HepG2 (cell line): ENCODE measurements around the gene C11orf68. TPM values are rescaled to one million over a fixed set of nuclear protein-coding genes. Genes with fewer than 3 reads are reported as not detected.
A peak's percentile ranks its signal among the peaks of the same experiment; 100 is the strongest.

Source experiments
- HNRNPL ChIP-seq: fragments of 200-400 bp; formaldehyde crosslinking; IDR thresholded peaks from 2 replicates; pipeline ENCODE4 v1.6.1; 2017; ENCODE audit warnings: mild to moderate bottlenecking, low read depth, low read length
- KLF9 ChIP-seq: IDR thresholded peaks from 2 replicates; pipeline ENCODE4 v1.6.1; 2016; ENCODE audit warnings: low read depth
- THAP11 ChIP-seq: IDR thresholded peaks from 2 replicates; pipeline ENCODE4 v1.6.1; 2016; ENCODE audit warnings: missing biosample characterization, missing genetic modification reagents
- THYN1 ChIP-seq: sonication (generic); formaldehyde crosslinking; IDR thresholded peaks from 2 replicates; pipeline ENCODE4 v1.8.1; 2023; ENCODE audit warnings: low read depth, mild to moderate bottlenecking, moderate library complexity, missing genetic modification reagents, borderline replicate concordance
- ZNF143 ChIP-seq: sonication (generic); formaldehyde crosslinking; IDR thresholded peaks from 2 replicates; pipeline ENCODE4 v1.4.0; 2020; ENCODE audit warnings: missing genetic modification reagents
- ZNF3 ChIP-seq: IDR thresholded peaks from 2 replicates; pipeline ENCODE4 v1.7.0; 2017; ENCODE audit warnings: inconsistent platforms
- polyA plus RNA-seq, 8 experiments: library from polyadenylated mRNA; depleted of rRNA in 3 of 8; stranded (reverse) in 7 of 8; unstranded in 1 of 8; fragments of >200 nt; fragmentation: Illumina TruSeq in 4 of 8; extraction: Trizol in 4 of 8; gene quantifications; 2 replicates each; pipeline versions ENCODE4 v1.2.1 to v1.2.3, GENCODE V29; 2011 to 2016; ENCODE audit warnings: low read depth in 4 of 8, missing spikeins in 1 of 8, mixed read lengths in 1 of 8; ENCODE audit not compliant: insufficient read depth in 1 of 8
- total RNA-seq, 5 experiments: library from RNA; depleted of rRNA; stranded (reverse); fragments of >200 nt; fragmentation: Illumina TruSeq; extraction: Trizol; gene quantifications; 2 replicates each; pipeline ENCODE4 v1.2.3, GENCODE V29; 2016; ENCODE audit warnings: low read depth in 1 of 5
- TF ChIP-seq, protein P1 (sequence below): sonication (generic); formaldehyde crosslinking; IDR thresholded peaks from 2 replicates; pipeline ENCODE4 v1.5.1; 2020; ENCODE audit warnings: mild to moderate bottlenecking, missing genetic modification reagents, borderline replicate concordance

C11orf68 gene
- total and polyA plus RNA-seq, 2 of the 13 experiments (the other 11 are each of a cell fraction or from before 2014, with no cell fraction given) = 8.4 to 28.3 TPM

GRCh38 chr11:65868076-65868667, 50.7 kb downstream of the C11orf68 start (continued):
- TF ChIP-seq, protein P1, sequence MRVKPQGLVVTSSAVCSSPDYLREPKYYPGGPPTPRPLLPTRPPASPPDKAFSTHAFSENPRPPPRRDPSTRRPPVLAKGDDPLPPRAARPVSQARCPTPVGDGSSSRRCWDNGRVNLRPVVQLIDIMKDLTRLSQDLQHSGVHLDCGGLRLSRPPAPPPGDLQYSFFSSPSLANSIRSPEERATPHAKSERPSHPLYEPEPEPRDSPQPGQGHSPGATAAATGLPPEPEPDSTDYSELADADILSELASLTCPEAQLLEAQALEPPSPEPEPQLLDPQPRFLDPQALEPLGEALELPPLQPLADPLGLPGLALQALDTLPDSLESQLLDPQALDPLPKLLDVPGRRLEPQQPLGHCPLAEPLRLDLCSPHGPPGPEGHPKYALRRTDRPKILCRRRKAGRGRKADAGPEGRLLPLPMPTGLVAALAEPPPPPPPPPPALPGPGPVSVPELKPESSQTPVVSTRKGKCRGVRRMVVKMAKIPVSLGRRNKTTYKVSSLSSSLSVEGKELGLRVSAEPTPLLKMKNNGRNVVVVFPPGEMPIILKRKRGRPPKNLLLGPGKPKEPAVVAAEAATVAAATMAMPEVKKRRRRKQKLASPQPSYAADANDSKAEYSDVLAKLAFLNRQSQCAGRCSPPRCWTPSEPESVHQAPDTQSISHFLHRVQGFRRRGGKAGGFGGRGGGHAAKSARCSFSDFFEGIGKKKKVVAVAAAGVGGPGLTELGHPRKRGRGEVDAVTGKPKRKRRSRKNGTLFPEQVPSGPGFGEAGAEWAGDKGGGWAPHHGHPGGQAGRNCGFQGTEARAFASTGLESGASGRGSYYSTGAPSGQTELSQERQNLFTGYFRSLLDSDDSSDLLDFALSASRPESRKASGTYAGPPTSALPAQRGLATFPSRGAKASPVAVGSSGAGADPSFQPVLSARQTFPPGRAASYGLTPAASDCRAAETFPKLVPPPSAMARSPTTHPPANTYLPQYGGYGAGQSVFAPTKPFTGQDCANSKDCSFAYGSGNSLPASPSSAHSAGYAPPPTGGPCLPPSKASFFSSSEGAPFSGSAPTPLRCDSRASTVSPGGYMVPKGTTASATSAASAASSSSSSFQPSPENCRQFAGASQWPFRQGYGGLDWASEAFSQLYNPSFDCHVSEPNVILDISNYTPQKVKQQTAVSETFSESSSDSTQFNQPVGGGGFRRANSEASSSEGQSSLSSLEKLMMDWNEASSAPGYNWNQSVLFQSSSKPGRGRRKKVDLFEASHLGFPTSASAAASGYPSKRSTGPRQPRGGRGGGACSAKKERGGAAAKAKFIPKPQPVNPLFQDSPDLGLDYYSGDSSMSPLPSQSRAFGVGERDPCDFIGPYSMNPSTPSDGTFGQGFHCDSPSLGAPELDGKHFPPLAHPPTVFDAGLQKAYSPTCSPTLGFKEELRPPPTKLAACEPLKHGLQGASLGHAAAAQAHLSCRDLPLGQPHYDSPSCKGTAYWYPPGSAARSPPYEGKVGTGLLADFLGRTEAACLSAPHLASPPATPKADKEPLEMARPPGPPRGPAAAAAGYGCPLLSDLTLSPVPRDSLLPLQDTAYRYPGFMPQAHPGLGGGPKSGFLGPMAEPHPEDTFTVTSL (CRISPR knock-in tag) = no peak
- TF ChIP-seq ZNF3 (CRISPR knock-in tag) (no peak), THYN1 (CRISPR knock-in tag) (no peak), THAP11 (CRISPR knock-in tag) (peak; percentile 92), ZNF143 (peak; percentile 83), KLF9 (CRISPR knock-in tag) (no peak), HNRNPL (0 out of 2 replicates have a peak, but pooled peaks have one; percentile 34)
